Liver (tissue), 9 donors: Measurements from ENCODE around the gene TJP1. TPM values are rescaled to one million over a fixed set of nuclear protein-coding genes. Genes with fewer than 3 reads are reported as not detected.

Experiments used
- DNase-seq: peaks from one replicate; pipeline ENCODE4 v3.0.0-alpha.2; 2017; ENCODE audit warnings: low spot score
- H3K27ac ChIP-seq, 2 donors: one replicate each; pipeline ENCODE4 v1.7.0; 2013; ENCODE audit warnings: inconsistent platforms in 2 of 2, low read length in 2 of 2, control low read depth in 1 of 2, low read depth in 1 of 2, mild to moderate bottlenecking in 1 of 2
- H3K27me3 ChIP-seq, 4 donors: one replicate each; pipeline versions ENCODE4 v1.6.1 to v1.7.0; 2013; ENCODE audit warnings: low read length in 3 of 4, inconsistent platforms in 1 of 4, mild to moderate bottlenecking in 1 of 4, moderate library complexity in 1 of 4; ENCODE audit not compliant: control insufficient read depth in 4 of 4, insufficient read depth in 4 of 4
- H3K36me3 ChIP-seq, 4 donors: one replicate each; pipeline versions ENCODE4 v1.6.1 to v1.7.0; 2013; ENCODE audit warnings: low read length in 3 of 4, mild to moderate bottlenecking in 3 of 4, low read depth in 1 of 4, moderate library complexity in 1 of 4; ENCODE audit not compliant: control insufficient read depth in 4 of 4, insufficient read depth in 3 of 4
- H3K4me1 ChIP-seq, 4 donors: one replicate each; pipeline versions ENCODE4 v1.6.1 to v1.7.0; 2013; ENCODE audit warnings: low read length in 3 of 4, mild to moderate bottlenecking in 3 of 4, moderate library complexity in 1 of 4; ENCODE audit not compliant: control insufficient read depth in 4 of 4, insufficient read depth in 4 of 4
- H3K4me3 ChIP-seq, 3 donors: one replicate each; pipeline versions ENCODE4 v1.6.1 to v1.7.0; 2013; ENCODE audit warnings: low read length in 3 of 3, control low read depth in 1 of 3, low read depth in 1 of 3, mild to moderate bottlenecking in 1 of 3
- H3K9ac ChIP-seq, 2 donors: one replicate each; pipeline ENCODE4 v1.7.0; 2013; ENCODE audit warnings: low read length in 2 of 2, mild to moderate bottlenecking in 2 of 2, moderate library complexity in 2 of 2, control low read depth in 1 of 2, low read depth in 1 of 2
- H3K9me3 ChIP-seq, 4 donors: one replicate each; pipeline versions ENCODE4 v1.6.1 to v1.7.0; 2013; ENCODE audit warnings: low read length in 3 of 4; ENCODE audit not compliant: control insufficient read depth in 4 of 4
- GABPA ChIP-seq, 2 donors: IDR thresholded peaks in 1 of 2; conservative IDR thresholded peaks in 1 of 2; 2 replicates each; pipeline ENCODE4 v1.6.1; 2016; ENCODE audit warnings: antibody characterized with exemption in 2 of 2, mild to moderate bottlenecking in 1 of 2, moderate library complexity in 1 of 2
- HNF4G ChIP-seq: IDR thresholded peaks from 2 replicates; pipeline ENCODE4 v1.6.1; 2016; ENCODE audit warnings: antibody characterized with exemption
- RAD21 ChIP-seq, 2 donors: IDR thresholded peaks; 2 replicates each; pipeline ENCODE4 v1.6.1; 2016; ENCODE audit warnings: antibody characterized with exemption in 2 of 2, mild to moderate bottlenecking in 2 of 2
- RXRA ChIP-seq, 2 donors: IDR thresholded peaks; 2 replicates each; pipeline ENCODE4 v1.6.1; 2017 to 2018; ENCODE audit warnings: antibody characterized with exemption in 2 of 2, mild to moderate bottlenecking in 1 of 2
- TAF1 ChIP-seq: conservative IDR thresholded peaks from 2 replicates; pipeline ENCODE4 v1.6.1; 2016; ENCODE audit warnings: antibody characterized with exemption, mild to moderate bottlenecking
- YY1 ChIP-seq: IDR thresholded peaks from 2 replicates; pipeline ENCODE4 v1.6.1; 2016; ENCODE audit warnings: antibody characterized with exemption, mild to moderate bottlenecking
- WGBS: extraction: QIAGEN DNeasy Blood & Tissue Kit; methylation state at CpG from one replicate; pipeline ENCODE4 v1.1.7; 2013; 5-methylcytosine and 5-hydroxymethylcytosine counted together
- polyA plus RNA-seq, 2 donors: library from polyadenylated mRNA; stranded (reverse) in 1 of 2; unstranded in 1 of 2; fragments of 200-250 nt in 1 of 2; fragments of >200 nt in 1 of 2; fragmentation: Nextera tagmentation in 1 of 2; extraction: Ambion mirVana in 1 of 2; gene quantifications; one replicate each; pipeline versions ENCODE4 v1.2.1 to v1.2.3, GENCODE V29; 2013 to 2015
- total RNA-seq, 2 donors: library from RNA; depleted of rRNA; stranded (reverse); fragments of >200 nt; gene quantifications; one replicate each; pipeline ENCODE4 v1.2.3, GENCODE V29; 2014
- TF ChIP-seq, protein P1 (sequence below): fragments of 150-350 bp; IDR thresholded peaks from 2 replicates; pipeline ENCODE4 v1.5.1; 2017; ENCODE audit warnings: improper control_type of control experiment, low read depth, low read length; ENCODE audit not compliant: missing input control
- TF ChIP-seq, protein P2 (sequence below): IDR thresholded peaks from 2 replicates; pipeline ENCODE4 v1.6.1; 2016; ENCODE audit warnings: antibody characterized with exemption, mild to moderate bottlenecking
- TF ChIP-seq, protein P3 (sequence below): IDR thresholded peaks from 2 replicates; pipeline ENCODE4 v1.6.1; 2016; ENCODE audit warnings: antibody characterized with exemption
- TF ChIP-seq, protein P4 (sequence below): IDR thresholded peaks from 2 replicates; pipeline ENCODE4 v1.6.1; 2016; ENCODE audit warnings: antibody characterized with exemption
- TF ChIP-seq, protein P5 (sequence below): IDR thresholded peaks from 2 replicates; pipeline ENCODE4 v1.6.1; 2016; ENCODE audit warnings: antibody characterized with exemption
- donor health status: healthy.
- donor health status: healthy.
- donor health status: healthy.
- donor health status: healthy.
- donor health status: healthy.

TJP1 gene
- total and polyA plus RNA-seq, 4 donors, result 12.6 to 40.4 (median 16.9) TPM

DNA sequence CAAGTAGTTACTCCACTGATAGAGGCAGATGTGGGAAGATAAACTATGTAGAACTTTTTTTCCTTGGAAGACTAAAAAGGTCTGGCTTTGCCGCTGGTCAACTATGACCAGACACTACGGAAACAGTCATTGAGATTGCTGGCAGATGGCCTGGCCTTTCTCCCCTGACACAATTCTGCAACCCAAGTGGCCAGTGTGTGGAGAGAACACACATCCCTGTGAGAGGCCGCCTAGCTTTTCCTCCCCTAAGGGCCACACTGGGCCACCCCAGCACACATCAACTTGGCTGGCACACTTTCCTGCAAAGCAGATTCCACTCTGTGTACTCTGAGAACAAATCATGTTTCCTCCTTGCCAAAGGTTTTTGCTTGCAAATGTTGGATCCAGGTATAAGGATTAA, 10.4 kb upstream of the TJP1 start:
- H3K27me3 ChIP-seq, result no peaks in the 10 kb centered on the region
- no peak for DNase-seq
- WGBS, result 90% methylated on average over 3 of the region's 3 CpGs

More for the DNA sequence above, 10.4 kb upstream of the TJP1 start:
- peaks cover 0 to 3% (median under 1%) of the 10 kb centered on the region in 4 donors for H3K4me1 ChIP-seq
- H3K9ac ChIP-seq, result no peak overlapping the region
- no peak overlapping the region for H3K27ac ChIP-seq
- TF ChIP-seq, protein P1, sequence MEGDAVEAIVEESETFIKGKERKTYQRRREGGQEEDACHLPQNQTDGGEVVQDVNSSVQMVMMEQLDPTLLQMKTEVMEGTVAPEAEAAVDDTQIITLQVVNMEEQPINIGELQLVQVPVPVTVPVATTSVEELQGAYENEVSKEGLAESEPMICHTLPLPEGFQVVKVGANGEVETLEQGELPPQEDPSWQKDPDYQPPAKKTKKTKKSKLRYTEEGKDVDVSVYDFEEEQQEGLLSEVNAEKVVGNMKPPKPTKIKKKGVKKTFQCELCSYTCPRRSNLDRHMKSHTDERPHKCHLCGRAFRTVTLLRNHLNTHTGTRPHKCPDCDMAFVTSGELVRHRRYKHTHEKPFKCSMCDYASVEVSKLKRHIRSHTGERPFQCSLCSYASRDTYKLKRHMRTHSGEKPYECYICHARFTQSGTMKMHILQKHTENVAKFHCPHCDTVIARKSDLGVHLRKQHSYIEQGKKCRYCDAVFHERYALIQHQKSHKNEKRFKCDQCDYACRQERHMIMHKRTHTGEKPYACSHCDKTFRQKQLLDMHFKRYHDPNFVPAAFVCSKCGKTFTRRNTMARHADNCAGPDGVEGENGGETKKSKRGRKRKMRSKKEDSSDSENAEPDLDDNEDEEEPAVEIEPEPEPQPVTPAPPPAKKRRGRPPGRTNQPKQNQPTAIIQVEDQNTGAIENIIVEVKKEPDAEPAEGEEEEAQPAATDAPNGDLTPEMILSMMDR, result no peak
- no peak for TF ChIP-seq TAF1
- TF ChIP-seq GABPA (IDR thresholded peaks at IDR 0.05 in 1 of 2, conservative IDR thresholded peaks at IDR 0.05 in 1 of 2), result no peak
- TF ChIP-seq, protein P2, sequence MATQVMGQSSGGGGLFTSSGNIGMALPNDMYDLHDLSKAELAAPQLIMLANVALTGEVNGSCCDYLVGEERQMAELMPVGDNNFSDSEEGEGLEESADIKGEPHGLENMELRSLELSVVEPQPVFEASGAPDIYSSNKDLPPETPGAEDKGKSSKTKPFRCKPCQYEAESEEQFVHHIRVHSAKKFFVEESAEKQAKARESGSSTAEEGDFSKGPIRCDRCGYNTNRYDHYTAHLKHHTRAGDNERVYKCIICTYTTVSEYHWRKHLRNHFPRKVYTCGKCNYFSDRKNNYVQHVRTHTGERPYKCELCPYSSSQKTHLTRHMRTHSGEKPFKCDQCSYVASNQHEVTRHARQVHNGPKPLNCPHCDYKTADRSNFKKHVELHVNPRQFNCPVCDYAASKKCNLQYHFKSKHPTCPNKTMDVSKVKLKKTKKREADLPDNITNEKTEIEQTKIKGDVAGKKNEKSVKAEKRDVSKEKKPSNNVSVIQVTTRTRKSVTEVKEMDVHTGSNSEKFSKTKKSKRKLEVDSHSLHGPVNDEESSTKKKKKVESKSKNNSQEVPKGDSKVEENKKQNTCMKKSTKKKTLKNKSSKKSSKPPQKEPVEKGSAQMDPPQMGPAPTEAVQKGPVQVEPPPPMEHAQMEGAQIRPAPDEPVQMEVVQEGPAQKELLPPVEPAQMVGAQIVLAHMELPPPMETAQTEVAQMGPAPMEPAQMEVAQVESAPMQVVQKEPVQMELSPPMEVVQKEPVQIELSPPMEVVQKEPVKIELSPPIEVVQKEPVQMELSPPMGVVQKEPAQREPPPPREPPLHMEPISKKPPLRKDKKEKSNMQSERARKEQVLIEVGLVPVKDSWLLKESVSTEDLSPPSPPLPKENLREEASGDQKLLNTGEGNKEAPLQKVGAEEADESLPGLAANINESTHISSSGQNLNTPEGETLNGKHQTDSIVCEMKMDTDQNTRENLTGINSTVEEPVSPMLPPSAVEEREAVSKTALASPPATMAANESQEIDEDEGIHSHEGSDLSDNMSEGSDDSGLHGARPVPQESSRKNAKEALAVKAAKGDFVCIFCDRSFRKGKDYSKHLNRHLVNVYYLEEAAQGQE, result no peak
- no peak for TF ChIP-seq RXRA (IDR thresholded peaks at IDR 0.05)
- TF ChIP-seq, protein P3, sequence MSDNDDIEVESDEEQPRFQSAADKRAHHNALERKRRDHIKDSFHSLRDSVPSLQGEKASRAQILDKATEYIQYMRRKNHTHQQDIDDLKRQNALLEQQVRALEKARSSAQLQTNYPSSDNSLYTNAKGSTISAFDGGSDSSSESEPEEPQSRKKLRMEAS, result no peak
- TF ChIP-seq, protein P4, sequence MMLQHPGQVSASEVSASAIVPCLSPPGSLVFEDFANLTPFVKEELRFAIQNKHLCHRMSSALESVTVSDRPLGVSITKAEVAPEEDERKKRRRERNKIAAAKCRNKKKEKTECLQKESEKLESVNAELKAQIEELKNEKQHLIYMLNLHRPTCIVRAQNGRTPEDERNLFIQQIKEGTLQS, result no peak
- TF ChIP-seq RAD21 (IDR thresholded peaks at IDR 0.05), result no peak
- TF ChIP-seq YY1, result no peak
- no peak for TF ChIP-seq HNF4G
- TF ChIP-seq, protein P5, sequence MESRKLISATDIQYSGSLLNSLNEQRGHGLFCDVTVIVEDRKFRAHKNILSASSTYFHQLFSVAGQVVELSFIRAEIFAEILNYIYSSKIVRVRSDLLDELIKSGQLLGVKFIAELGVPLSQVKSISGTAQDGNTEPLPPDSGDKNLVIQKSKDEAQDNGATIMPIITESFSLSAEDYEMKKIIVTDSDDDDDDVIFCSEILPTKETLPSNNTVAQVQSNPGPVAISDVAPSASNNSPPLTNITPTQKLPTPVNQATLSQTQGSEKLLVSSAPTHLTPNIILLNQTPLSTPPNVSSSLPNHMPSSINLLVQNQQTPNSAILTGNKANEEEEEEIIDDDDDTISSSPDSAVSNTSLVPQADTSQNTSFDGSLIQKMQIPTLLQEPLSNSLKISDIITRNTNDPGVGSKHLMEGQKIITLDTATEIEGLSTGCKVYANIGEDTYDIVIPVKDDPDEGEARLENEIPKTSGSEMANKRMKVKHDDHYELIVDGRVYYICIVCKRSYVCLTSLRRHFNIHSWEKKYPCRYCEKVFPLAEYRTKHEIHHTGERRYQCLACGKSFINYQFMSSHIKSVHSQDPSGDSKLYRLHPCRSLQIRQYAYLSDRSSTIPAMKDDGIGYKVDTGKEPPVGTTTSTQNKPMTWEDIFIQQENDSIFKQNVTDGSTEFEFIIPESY, result no peak
- H3K9me3 ChIP-seq, result no peaks in the 10 kb centered on the region
- H3K4me3 ChIP-seq, result no peak overlapping the region
- no peaks in the 10 kb centered on the region for H3K36me3 ChIP-seq
